HEK293 (cell line): Measurements from ENCODE around the gene ZNF69.
A peak's percentile ranks its signal among the peaks of the same experiment; 100 is the strongest.

ENCODE experiments used
- HOXA7 ChIP-seq: sonication (generic); formaldehyde crosslinking; IDR thresholded peaks from 2 replicates; pipeline ENCODE4 v1.8.1; 2022; ENCODE audit warnings: missing genetic modification reagents, borderline replicate concordance
- MEIS1 ChIP-seq: sonication (generic); formaldehyde crosslinking; IDR thresholded peaks from 2 replicates; pipeline ENCODE4 v1.8.1; 2022; ENCODE audit warnings: missing genetic modification reagents, mild to moderate bottlenecking, borderline replicate concordance
- TCF7L2 ChIP-seq: IDR thresholded peaks from 2 replicates; pipeline ENCODE4 v1.6.1; 2011; ENCODE audit warnings: low read depth, mild to moderate bottlenecking, inconsistent platforms, low read length, moderate library complexity, borderline replicate concordance
- TRIM28 ChIP-seq: IDR thresholded peaks from 2 replicates; pipeline ENCODE4 v1.6.1; 2011; ENCODE audit warnings: low read length, control low read depth, borderline replicate concordance
- ZBTB20 ChIP-seq: fragments of 450-650 bp; formaldehyde crosslinking; IDR thresholded peaks from 2 replicates; pipeline ENCODE4 v1.5.1; 2016; ENCODE audit warnings: missing biosample characterization, missing genetic modification characterization
- ZBTB48 ChIP-seq: fragments of 450-650 bp; formaldehyde crosslinking; IDR thresholded peaks from 2 replicates; pipeline ENCODE4 v1.5.1; 2016; ENCODE audit warnings: missing biosample characterization, missing genetic modification characterization
- ZBTB7A ChIP-seq: fragments of 450-650 bp; formaldehyde crosslinking; IDR thresholded peaks from 2 replicates; pipeline ENCODE4 v1.5.1; 2016; ENCODE audit warnings: low read depth, missing biosample characterization, missing genetic modification characterization
- ZFP3 ChIP-seq: fragments of 450-650 bp; formaldehyde crosslinking; IDR thresholded peaks from 2 replicates; pipeline ENCODE4 v1.5.1; 2016; ENCODE audit warnings: low read depth, missing biosample characterization, missing genetic modification characterization
- ZFP41 ChIP-seq: fragments of 450-650 bp; formaldehyde crosslinking; IDR thresholded peaks from 2 replicates; pipeline ENCODE4 v1.5.1; 2016; ENCODE audit warnings: missing biosample characterization, missing genetic modification characterization, borderline replicate concordance
- ZNF174 ChIP-seq: fragments of 450-650 bp; formaldehyde crosslinking; IDR thresholded peaks from 2 replicates; pipeline ENCODE4 v1.5.0; 2017; ENCODE audit warnings: missing biosample characterization, mild to moderate bottlenecking, missing genetic modification characterization
- ZNF274 ChIP-seq, 2 experiments: fragments of 200-500 bp in 1 of 2; fragments of 450-650 bp in 1 of 2; sonication (Bioruptor generic) in 1 of 2; formaldehyde crosslinking in 1 of 2; IDR thresholded peaks; 2 replicates each; pipeline versions ENCODE4 v1.5.1 to v1.6.1; 2014 to 2016; ENCODE audit warnings: borderline replicate concordance in 1 of 2, inconsistent platforms in 1 of 2, low read length in 1 of 2, missing biosample characterization in 1 of 2, missing genetic modification characterization in 1 of 2
- ZNF280C ChIP-seq: fragments of 450-650 bp; formaldehyde crosslinking; IDR thresholded peaks from 2 replicates; pipeline ENCODE4 v1.5.1; 2016; ENCODE audit warnings: missing biosample characterization, missing genetic modification characterization
- ZNF280D ChIP-seq: fragments of 450-650 bp; formaldehyde crosslinking; IDR thresholded peaks from 2 replicates; pipeline ENCODE4 v1.5.1; 2016; ENCODE audit warnings: missing biosample characterization, missing genetic modification characterization
- ZNF324 ChIP-seq: fragments of 450-650 bp; formaldehyde crosslinking; IDR thresholded peaks from 2 replicates; pipeline ENCODE4 v1.5.1; 2016; ENCODE audit warnings: missing biosample characterization, missing genetic modification characterization
- ZNF350 ChIP-seq: fragments of 450-650 bp; formaldehyde crosslinking; IDR thresholded peaks from 2 replicates; pipeline ENCODE4 v1.5.0; 2017; ENCODE audit warnings: missing biosample characterization, mild to moderate bottlenecking, missing genetic modification characterization
- ZNF513 ChIP-seq: fragments of 450-650 bp; IDR thresholded peaks from 2 replicates; pipeline ENCODE4 v1.5.1; 2018; ENCODE audit warnings: missing biosample characterization, missing genetic modification characterization
- ZNF558 ChIP-seq: fragments of 450-650 bp; formaldehyde crosslinking; IDR thresholded peaks from 2 replicates; pipeline ENCODE4 v1.5.1; 2016; ENCODE audit warnings: missing biosample characterization, missing genetic modification characterization
- ZNF560 ChIP-seq: fragments of 450-650 bp; formaldehyde crosslinking; IDR thresholded peaks from 2 replicates; pipeline ENCODE4 v1.5.1; 2017; ENCODE audit warnings: missing biosample characterization, missing genetic modification characterization, borderline replicate concordance
- ZNF561 ChIP-seq: fragments of 450-650 bp; IDR thresholded peaks from 2 replicates; pipeline ENCODE4 v1.5.1; 2018; ENCODE audit warnings: missing biosample characterization, missing genetic modification characterization, borderline replicate concordance
- ZNF600 ChIP-seq: fragments of 450-650 bp; formaldehyde crosslinking; IDR thresholded peaks from 2 replicates; pipeline ENCODE4 v1.5.1; 2016; ENCODE audit warnings: missing biosample characterization, missing genetic modification characterization
- ZNF610 ChIP-seq: fragments of 450-650 bp; formaldehyde crosslinking; IDR thresholded peaks from 2 replicates; pipeline ENCODE4 v1.5.1; 2016; ENCODE audit warnings: missing biosample characterization, missing genetic modification characterization, borderline replicate concordance
- ZNF621 ChIP-seq: fragments of 450-650 bp; formaldehyde crosslinking; IDR thresholded peaks from 2 replicates; pipeline ENCODE4 v1.5.1; 2017; ENCODE audit warnings: missing biosample characterization, missing genetic modification characterization
- ZNF660 ChIP-seq: fragments of 450-650 bp; IDR thresholded peaks from 2 replicates; pipeline ENCODE4 v1.5.1; 2018; ENCODE audit warnings: missing biosample characterization, mild to moderate bottlenecking, missing genetic modification characterization
- ZNF785 ChIP-seq: fragments of 450-650 bp; formaldehyde crosslinking; IDR thresholded peaks from 2 replicates; pipeline ENCODE4 v1.5.1; 2016; ENCODE audit warnings: missing biosample characterization, missing genetic modification characterization
- ZNF843 ChIP-seq: fragments of 450-650 bp; formaldehyde crosslinking; IDR thresholded peaks from 2 replicates; pipeline ENCODE4 v1.5.1; 2016; ENCODE audit warnings: missing biosample characterization, missing genetic modification characterization
- ZSCAN30 ChIP-seq: fragments of 450-650 bp; IDR thresholded peaks from 2 replicates; pipeline ENCODE4 v1.5.1; 2018; ENCODE audit warnings: missing biosample characterization, mild to moderate bottlenecking, missing genetic modification characterization, moderate library complexity
- TF ChIP-seq, protein P1 (sequence below): fragments of 450-650 bp; formaldehyde crosslinking; IDR thresholded peaks from 2 replicates; pipeline ENCODE4 v1.5.1; 2017; ENCODE audit warnings: missing biosample characterization, missing genetic modification characterization
- TF ChIP-seq, protein P2 (sequence below): fragments of 450-650 bp; formaldehyde crosslinking; IDR thresholded peaks from 2 replicates; pipeline ENCODE4 v1.5.1; 2016; ENCODE audit warnings: missing biosample characterization, missing genetic modification characterization

The ZNF69 gene

GRCh38 chr19:11924886-11925650 lies 37.5 kb downstream of the ZNF69 start, which contains the start of gene ZNF700 (continued):
- peak; percentile 56; the same call in 1 of the 2 replicates for TF ChIP-seq ZSCAN30 (tag by site-specific recombination)
- TF ChIP-seq ZFP41 (tag by site-specific recombination) = no peak
- TF ChIP-seq ZNF280D = 0 out of 2 replicates have a peak, but pooled peaks have one; percentile 27
- TF ChIP-seq, protein P1, sequence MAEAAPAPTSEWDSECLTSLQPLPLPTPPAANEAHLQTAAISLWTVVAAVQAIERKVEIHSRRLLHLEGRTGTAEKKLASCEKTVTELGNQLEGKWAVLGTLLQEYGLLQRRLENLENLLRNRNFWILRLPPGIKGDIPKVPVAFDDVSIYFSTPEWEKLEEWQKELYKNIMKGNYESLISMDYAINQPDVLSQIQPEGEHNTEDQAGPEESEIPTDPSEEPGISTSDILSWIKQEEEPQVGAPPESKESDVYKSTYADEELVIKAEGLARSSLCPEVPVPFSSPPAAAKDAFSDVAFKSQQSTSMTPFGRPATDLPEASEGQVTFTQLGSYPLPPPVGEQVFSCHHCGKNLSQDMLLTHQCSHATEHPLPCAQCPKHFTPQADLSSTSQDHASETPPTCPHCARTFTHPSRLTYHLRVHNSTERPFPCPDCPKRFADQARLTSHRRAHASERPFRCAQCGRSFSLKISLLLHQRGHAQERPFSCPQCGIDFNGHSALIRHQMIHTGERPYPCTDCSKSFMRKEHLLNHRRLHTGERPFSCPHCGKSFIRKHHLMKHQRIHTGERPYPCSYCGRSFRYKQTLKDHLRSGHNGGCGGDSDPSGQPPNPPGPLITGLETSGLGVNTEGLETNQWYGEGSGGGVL = peak; percentile 53; the same call in 1 of the 2 replicates
- no peak for TF ChIP-seq ZNF621 (tag by site-specific recombination)
- TF ChIP-seq ZNF280C (tag by site-specific recombination) = no peak
- TF ChIP-seq ZBTB7A (tag by site-specific recombination) = 0 out of 2 replicates have a peak, but pooled peaks have one; percentile 63
- no peak for TF ChIP-seq MEIS1 (CRISPR knock-in tag)
- TF ChIP-seq ZNF174 (tag by site-specific recombination) = no peak
- TF ChIP-seq, protein P2, sequence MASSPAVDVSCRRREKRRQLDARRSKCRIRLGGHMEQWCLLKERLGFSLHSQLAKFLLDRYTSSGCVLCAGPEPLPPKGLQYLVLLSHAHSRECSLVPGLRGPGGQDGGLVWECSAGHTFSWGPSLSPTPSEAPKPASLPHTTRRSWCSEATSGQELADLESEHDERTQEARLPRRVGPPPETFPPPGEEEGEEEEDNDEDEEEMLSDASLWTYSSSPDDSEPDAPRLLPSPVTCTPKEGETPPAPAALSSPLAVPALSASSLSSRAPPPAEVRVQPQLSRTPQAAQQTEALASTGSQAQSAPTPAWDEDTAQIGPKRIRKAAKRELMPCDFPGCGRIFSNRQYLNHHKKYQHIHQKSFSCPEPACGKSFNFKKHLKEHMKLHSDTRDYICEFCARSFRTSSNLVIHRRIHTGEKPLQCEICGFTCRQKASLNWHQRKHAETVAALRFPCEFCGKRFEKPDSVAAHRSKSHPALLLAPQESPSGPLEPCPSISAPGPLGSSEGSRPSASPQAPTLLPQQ = 0 out of 2 replicates have a peak, but pooled peaks have one; percentile 65
- TF ChIP-seq TCF7L2 = no peak
- TF ChIP-seq ZNF274 (IDR thresholded peaks at IDR 0.05; ENCODE audit: low read length) = no peak
- TF ChIP-seq ZNF274 (tag by site-specific recombination; IDR thresholded peaks at IDR 0.05; ENCODE audit: borderline replicate concordance) = no peak
- TF ChIP-seq ZNF513 = peak; percentile 86
- TF ChIP-seq ZNF785 = no peak
- TF ChIP-seq ZNF610 = 0 out of 2 replicates have a peak, but pooled peaks have one; percentile 40
- TF ChIP-seq ZNF600 (tag by site-specific recombination) = 0 out of 2 replicates have a peak, but pooled peaks have one; percentile 13
- TF ChIP-seq ZBTB48 (tag by site-specific recombination) = peak; percentile 55; the same call in 1 of the 2 replicates
- TF ChIP-seq ZFP3 (tag by site-specific recombination) = no peak
- no peak for TF ChIP-seq HOXA7 (CRISPR knock-in tag)
- no peak for TF ChIP-seq ZNF560 (tag by site-specific recombination)
- no peak for TF ChIP-seq TRIM28
- TF ChIP-seq ZNF558 (tag by site-specific recombination) = 0 out of 2 replicates have a peak, but pooled peaks have one; percentile 19
- peak; percentile 68; the same call in 1 of the 2 replicates for TF ChIP-seq ZNF561 (tag by site-specific recombination)
- peak; percentile 45; the same call in 1 of the 2 replicates for TF ChIP-seq ZNF324
- peak; percentile 76; the same call in 1 of the 2 replicates for TF ChIP-seq ZNF660 (tag by site-specific recombination)
- TF ChIP-seq ZNF843 = 0 out of 2 replicates have a peak, but pooled peaks have one; percentile 23
- peak; percentile 81 for TF ChIP-seq ZNF350 (tag by site-specific recombination)
- TF ChIP-seq ZBTB20 (tag by site-specific recombination) = peak; percentile 66
